ENCODE measurements around the gene TFEC.

GRCh38 chr7:115987486-115987885 lies 43.1 kb downstream of the TFEC start:
- no peak for TF ChIP-seq CTCF (IDR thresholded peaks at IDR 0.05)
- no peak for TF ChIP-seq EZH2 (IDR thresholded peaks at IDR 0.05)

Measured in neural progenitor cell (in vitro differentiated cells).